ENCODE results near the gene CDC14B.

The CDC14B gene

GRCh38 chr9:96459268-96460007, 160.2 kb downstream of the CDC14B start:
- POLR2A ChIA-PET = no interaction called here
- TF ChIP-seq, protein P1, sequence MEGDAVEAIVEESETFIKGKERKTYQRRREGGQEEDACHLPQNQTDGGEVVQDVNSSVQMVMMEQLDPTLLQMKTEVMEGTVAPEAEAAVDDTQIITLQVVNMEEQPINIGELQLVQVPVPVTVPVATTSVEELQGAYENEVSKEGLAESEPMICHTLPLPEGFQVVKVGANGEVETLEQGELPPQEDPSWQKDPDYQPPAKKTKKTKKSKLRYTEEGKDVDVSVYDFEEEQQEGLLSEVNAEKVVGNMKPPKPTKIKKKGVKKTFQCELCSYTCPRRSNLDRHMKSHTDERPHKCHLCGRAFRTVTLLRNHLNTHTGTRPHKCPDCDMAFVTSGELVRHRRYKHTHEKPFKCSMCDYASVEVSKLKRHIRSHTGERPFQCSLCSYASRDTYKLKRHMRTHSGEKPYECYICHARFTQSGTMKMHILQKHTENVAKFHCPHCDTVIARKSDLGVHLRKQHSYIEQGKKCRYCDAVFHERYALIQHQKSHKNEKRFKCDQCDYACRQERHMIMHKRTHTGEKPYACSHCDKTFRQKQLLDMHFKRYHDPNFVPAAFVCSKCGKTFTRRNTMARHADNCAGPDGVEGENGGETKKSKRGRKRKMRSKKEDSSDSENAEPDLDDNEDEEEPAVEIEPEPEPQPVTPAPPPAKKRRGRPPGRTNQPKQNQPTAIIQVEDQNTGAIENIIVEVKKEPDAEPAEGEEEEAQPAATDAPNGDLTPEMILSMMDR (IDR thresholded peaks at IDR 0.05; ENCODE audit: control extremely low read depth, extremely low read depth, low read depth, missing control alignments) = no peak
- CTCF ChIA-PET = interaction anchor here (1.6 kb wide), 1 partner anchor 18 kb away, joined by 6 read pairs; no protein-coding TSS in a partner anchor
- no peak for DNase-seq (ENCODE audit: extremely low spot score)

DNA sequence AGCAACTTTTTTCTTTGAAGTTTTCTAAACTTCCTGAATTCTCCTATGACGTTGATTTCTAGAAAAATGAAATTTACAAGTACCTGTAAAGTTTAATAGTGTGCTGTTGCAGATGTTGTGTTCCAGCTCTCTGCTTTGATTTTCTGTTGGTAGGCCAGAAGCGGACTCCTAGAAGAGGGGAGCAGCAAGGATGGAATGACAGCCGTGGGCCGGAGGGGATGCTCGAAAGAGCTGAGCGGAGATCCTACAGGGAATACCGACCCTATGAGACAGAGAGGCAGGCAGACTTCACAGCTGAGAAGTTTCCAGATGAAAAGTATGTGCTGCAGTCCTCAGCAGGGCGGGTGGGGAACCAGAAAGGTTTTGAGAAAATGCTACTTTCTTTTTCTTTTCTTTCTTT, 161.4 kb downstream of the CDC14B start:
- CTCF ChIA-PET = interaction anchor here (1.4 kb wide), 1 partner anchor 16 kb away, joined by 4 read pairs; no protein-coding TSS in a partner anchor

DNA sequence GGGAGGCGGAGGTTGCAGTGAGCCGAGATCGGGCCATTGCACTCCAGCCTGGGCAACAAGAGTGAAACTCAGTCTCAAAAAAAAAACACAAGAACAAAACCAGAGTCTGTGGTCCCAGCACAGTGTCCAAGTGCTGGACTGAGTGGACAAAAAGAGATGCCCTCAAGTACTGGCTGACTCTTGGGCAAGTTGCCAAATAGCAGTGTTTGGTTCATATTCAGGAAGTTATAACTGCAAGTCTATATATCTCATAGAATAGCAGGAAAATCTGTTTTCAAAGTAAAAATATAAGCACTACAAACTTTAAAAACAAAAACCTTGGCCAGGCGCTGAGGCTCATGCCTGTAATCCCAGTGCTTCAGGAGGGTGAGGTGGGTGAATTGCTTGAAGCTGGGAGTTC, 162.4 kb downstream of the CDC14B start:
- CTCF ChIA-PET = interaction anchor here (1.4 kb wide), 1 partner anchor 15 kb away, joined by 4 read pairs; no protein-coding TSS in a partner anchor
- TF ChIP-seq, protein P1 (IDR thresholded peaks at IDR 0.05; ENCODE audit: control extremely low read depth, extremely low read depth, low read depth, missing control alignments) = no peak
- POLR2A ChIA-PET = no interaction called here
- DNase-seq (ENCODE audit: extremely low spot score) = no peak

More for the DNA sequence above, 161.4 kb downstream of the CDC14B start:
- no peak for DNase-seq (ENCODE audit: extremely low spot score)
- POLR2A ChIA-PET = no interaction called here
- TF ChIP-seq, protein P1 (IDR thresholded peaks at IDR 0.05; ENCODE audit: control extremely low read depth, extremely low read depth, low read depth, missing control alignments) = no peak

GRCh38 chr9:96453625-96454024, 166.0 kb downstream of the CDC14B start:
- ChIA-PET CTCF (interaction anchor here (1.0 to 1.3 kb wide), 2 partner anchors 9 to 12 kb away, joined by 3 read pairs; no protein-coding TSS in a partner anchor), POLR2A (no interaction called here)
- TF ChIP-seq, protein P1 (IDR thresholded peaks at IDR 0.05; ENCODE audit: control extremely low read depth, extremely low read depth, low read depth, missing control alignments) = peak; percentile 29
- no peak for DNase-seq (ENCODE audit: extremely low spot score)

- ChIA-PET CTCF (interaction anchor here (1.0 to 2.5 kb wide), 7 partner anchors 9 to 214 kb away, joined by 3 to 11 read pairs (median 7); no protein-coding TSS in a partner anchor), POLR2A (interaction anchor here (0.6 kb wide), 1 partner anchor 84 kb away, joined by 7 read pairs; no protein-coding TSS in a partner anchor)
- peak; percentile 33 for DNase-seq (ENCODE audit: extremely low spot score)
- TF ChIP-seq, protein P1 (IDR thresholded peaks at IDR 0.05; ENCODE audit: control extremely low read depth, extremely low read depth, low read depth, missing control alignments) = no peak
Observed at GRCh38 chr9:96450613-96451528, 168.8 kb downstream of the CDC14B start.
